Stimulated activated CD8-positive, alpha-beta memory T cell treated with anti-CD3 and anti-CD28 coated beads, Interleukin-12 subunit alpha, Interleukin-12 subunit beta, amount 100 ng/mL, for 4 hours (primary cell): ENCODE measurements around the gene STOML1.

Experiments used
- DNase-seq: peaks from one replicate; pipeline ENCODE4 v3.0.0-alpha.2; 2020; ENCODE audit warnings: low read depth

Gene STOML1

GRCh38 chr15:73928971-73929627 is 63.0 kb downstream of the STOML1 start:
- DNase-seq, result no peak
